Gastrocnemius medialis (tissue), 4 donors: Measurements from ENCODE around the gene GRIA3. TPM values are rescaled to one million over a fixed set of nuclear protein-coding genes. Genes with fewer than 3 reads are reported as not detected.

Experiments used
- ATAC-seq, 2 donors: fragments of 150-250 bp; one replicate each; pipeline ENCODE4 v1.9.1; 2016
- DNase-seq, 2 donors: peaks; one replicate each; pipeline ENCODE4 v3.0.0-alpha.2; 2019
- H3K27ac ChIP-seq, 4 donors: fragments of 200-600 bp; sonication (generic); 1 replicate in 1 of 4; 2 replicates in 3 of 4; pipeline ENCODE4 v1.5.1; 2016 to 2018; ENCODE audit warnings: mild to moderate bottlenecking in 2 of 4, moderate library complexity in 1 of 4
- H3K27me3 ChIP-seq, 3 donors: fragments of 200-600 bp; sonication (generic) in 2 of 3; 1 replicate in 1 of 3; 2 replicates in 2 of 3; pipeline versions ENCODE4 v1.5.1 to v1.6.0; 2016 to 2019; ENCODE audit warnings: mild to moderate bottlenecking in 1 of 3, moderate library complexity in 1 of 3
- H3K36me3 ChIP-seq, 2 donors: fragments of 200-600 bp; sonication (generic) in 1 of 2; one replicate each; pipeline ENCODE4 v1.5.1; 2017 to 2018
- H3K4me1 ChIP-seq, 2 donors: fragments of 200-600 bp; sonication (generic) in 1 of 2; one replicate each; pipeline ENCODE4 v1.5.1; 2016 to 2017; ENCODE audit warnings: mild to moderate bottlenecking in 2 of 2
- H3K4me3 ChIP-seq, 4 donors: fragments of 200-600 bp; sonication (generic) in 3 of 4; 1 replicate in 1 of 4; 2 replicates in 3 of 4; pipeline ENCODE4 v1.5.1; 2016 to 2019; ENCODE audit warnings: mild to moderate bottlenecking in 2 of 4
- H3K9me3 ChIP-seq, 3 donors: fragments of 200-600 bp; sonication (generic) in 2 of 3; 1 replicate in 1 of 3; 2 replicates in 2 of 3; pipeline ENCODE4 v1.5.1; 2016 to 2019
- CTCF ChIP-seq, 5 experiments: fragments of 450-650 bp in 3 of 5; fragments of 200-600 bp in 2 of 5; sonication (generic) in 2 of 5; IDR thresholded peaks in 4 of 5; conservative IDR thresholded peaks in 1 of 5; 1 replicate in 4 of 5; 2 replicates in 1 of 5; pipeline ENCODE4 v1.5.1; 2016 to 2019; ENCODE audit warnings: antibody characterized with exemption in 5 of 5, mild to moderate bottlenecking in 3 of 5, moderate library complexity in 3 of 5
- POLR2A ChIP-seq, 2 donors: fragments of 450-650 bp; IDR thresholded peaks; one replicate each; pipeline ENCODE4 v1.6.1; 2017; ENCODE audit warnings: antibody characterized with exemption in 2 of 2, mild to moderate bottlenecking in 2 of 2, moderate library complexity in 2 of 2
- in situ Hi-C, 4 donors: fragments of 200-750 bp; cut with MboI; loops; one replicate each; pipeline versions ENCODE4 v1.15.0 to v1.8.0; 2017; ENCODE audit warnings: low sequenced_read_pairs in 4 of 4
- intact Hi-C: fragments of 100-400 bp; cut with DNase I; formaldehyde crosslinking; loops from one replicate; pipeline ENCODE4 v1.15.1; 2023; ENCODE audit warnings: low total_unique reads
- total RNA-seq, 4 donors: library from RNA; depleted of rRNA; stranded (reverse); fragments of >200 nt; gene quantifications; one replicate each; pipeline versions ENCODE4 v1.1.0 to v1.2.3, GENCODE V29; 2016

Gene GRIA3
- total RNA-seq, 4 donors from 2014 or later, result 0.05 to 0.24 (median 0.09) TPM; not detected in 1

DNA sequence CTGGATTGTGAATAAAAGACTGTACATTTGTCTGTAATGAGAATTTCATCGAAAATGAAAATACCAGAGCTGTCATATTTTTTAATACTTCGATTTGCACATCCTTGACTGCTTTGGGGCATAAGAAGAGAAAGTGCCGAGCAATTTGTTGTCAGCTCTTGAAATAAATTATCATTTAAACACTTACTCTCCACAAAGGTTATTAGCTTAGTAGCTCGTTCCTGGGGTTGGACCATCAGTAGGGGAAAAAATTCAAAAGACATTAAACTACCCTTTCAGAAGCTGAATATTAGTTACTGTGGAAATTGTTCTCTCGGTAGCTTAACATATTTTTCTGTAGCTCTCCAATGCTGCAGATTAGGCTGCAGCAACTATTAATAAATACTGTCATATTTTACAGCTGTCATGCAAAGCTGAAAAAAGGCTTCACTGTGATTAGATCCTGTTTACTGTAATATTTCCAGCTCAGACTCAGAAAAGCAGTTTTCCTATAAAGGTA is 76.9 kb downstream of the GRIA3 start:
- H3K27me3 ChIP-seq, result no peaks in the 10 kb centered on the region
- TF ChIP-seq CTCF (IDR thresholded peaks at IDR 0.05 in 4 of 5, conservative IDR thresholded peaks at IDR 0.05 in 1 of 5) (no peak), POLR2A (IDR thresholded peaks at IDR 0.05) (no peak)
- in situ Hi-C loops (no loop called here), intact Hi-C loops (no loop called here)
- ATAC-seq, result no peak
- H3K9me3 ChIP-seq, result no peaks in the 10 kb centered on the region
- no peak overlapping the region for H3K27ac ChIP-seq
- DNase-seq, result no peak
- H3K36me3 ChIP-seq, result no peaks in the 10 kb centered on the region
- H3K4me3 ChIP-seq, result no peak overlapping the region
- no peaks in the 10 kb centered on the region for H3K4me1 ChIP-seq

DNA sequence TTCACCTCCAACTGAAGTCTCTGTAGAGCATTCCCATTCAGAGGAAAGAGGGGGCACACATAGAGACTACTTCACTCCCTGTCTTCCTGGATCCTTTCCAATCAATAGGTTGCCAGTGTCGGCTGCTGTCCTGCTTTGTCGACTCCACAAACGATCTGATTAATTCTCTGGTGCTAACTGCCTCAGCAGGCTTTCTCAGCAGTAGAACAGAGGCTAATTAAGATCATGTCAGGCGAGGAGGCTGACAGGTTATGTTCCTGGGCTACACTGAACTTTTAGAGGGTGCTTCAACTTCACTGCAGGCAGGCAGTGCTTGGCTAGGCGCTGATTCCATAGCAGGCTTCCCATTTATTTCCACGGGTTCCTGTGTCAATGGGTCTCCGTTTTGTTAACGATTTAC is 79.2 kb downstream of the GRIA3 start:
- H3K36me3 ChIP-seq, result no peaks in the 10 kb centered on the region
- H3K4me1 ChIP-seq, result no peaks in the 10 kb centered on the region
- ATAC-seq, result no peak
- H3K27me3 ChIP-seq, result no peaks in the 10 kb centered on the region
- H3K27ac ChIP-seq, result no peak overlapping the region
- intact Hi-C loops, result no loop called here
- H3K9me3 ChIP-seq, result no peaks in the 10 kb centered on the region
- TF ChIP-seq CTCF (IDR thresholded peaks at IDR 0.05 in 4 of 5, conservative IDR thresholded peaks at IDR 0.05 in 1 of 5) (no peak), POLR2A (IDR thresholded peaks at IDR 0.05) (no peak)
- no peak for DNase-seq
- in situ Hi-C loops, result no loop called here
- no peak overlapping the region for H3K4me3 ChIP-seq

DNA sequence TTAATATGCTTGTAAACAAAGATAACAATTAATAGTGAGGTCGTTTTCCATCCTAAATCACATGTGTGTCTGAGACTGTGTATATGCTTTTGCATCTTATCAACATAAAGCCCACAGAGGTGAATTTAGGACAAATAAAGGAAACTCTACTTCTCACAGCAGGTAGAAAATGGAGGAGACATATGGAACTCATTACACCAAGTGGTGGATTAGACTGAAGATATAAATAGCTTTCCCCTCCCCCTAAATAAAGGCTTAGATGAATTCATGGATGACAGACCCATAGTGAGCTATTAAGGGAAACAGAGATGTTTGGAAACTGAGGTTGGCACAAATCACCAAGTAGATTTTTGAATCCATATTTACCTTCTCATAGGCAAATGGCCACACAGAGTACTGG is 79.7 kb downstream of the GRIA3 start:
- TF ChIP-seq CTCF (IDR thresholded peaks at IDR 0.05 in 4 of 5, conservative IDR thresholded peaks at IDR 0.05 in 1 of 5) (no peak), POLR2A (IDR thresholded peaks at IDR 0.05) (no peak)
- Histone ChIP-seq H3K27ac (no peak overlapping the region), H3K4me1 (no peaks in the 10 kb centered on the region), H3K9me3 (no peaks in the 10 kb centered on the region), H3K36me3 (no peaks in the 10 kb centered on the region), H3K27me3 (no peaks in the 10 kb centered on the region), H3K4me3 (no peak overlapping the region)
- ATAC-seq (no peak), DNase-seq (no peak)
- in situ Hi-C loops, result no loop called here
- intact Hi-C loops, result no loop called here

DNA sequence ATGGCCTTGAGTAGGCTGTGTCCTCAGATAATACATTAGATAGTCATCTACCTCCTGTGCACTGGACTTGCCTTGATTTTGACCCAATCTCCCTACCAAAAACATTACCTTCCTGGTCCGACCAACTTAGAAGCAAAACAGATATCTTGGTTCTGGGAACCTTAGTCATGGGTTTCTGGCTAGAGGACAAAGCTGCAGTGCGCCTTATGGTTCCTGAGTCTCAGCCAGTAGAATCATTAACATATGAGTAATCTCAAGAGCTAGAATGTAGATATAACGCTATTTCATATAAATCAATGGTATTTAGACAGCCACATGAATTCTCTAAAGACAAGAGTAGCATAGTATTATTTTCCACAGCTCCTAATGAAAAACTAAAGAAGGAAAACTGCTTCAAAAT is 83.1 kb downstream of the GRIA3 start:
- in situ Hi-C loops (no loop called here), intact Hi-C loops (no loop called here)
- H3K27ac ChIP-seq, result no peak overlapping the region
- H3K9me3 ChIP-seq, result no peaks in the 10 kb centered on the region
- H3K27me3 ChIP-seq, result no peaks in the 10 kb centered on the region
- H3K36me3 ChIP-seq, result no peaks in the 10 kb centered on the region
- ATAC-seq, result no peak
- DNase-seq, result no peak
- TF ChIP-seq POLR2A (IDR thresholded peaks at IDR 0.05) (no peak), CTCF (IDR thresholded peaks at IDR 0.05 in 4 of 5, conservative IDR thresholded peaks at IDR 0.05 in 1 of 5) (no peak)
- no peaks in the 10 kb centered on the region for H3K4me1 ChIP-seq
- no peak overlapping the region for H3K4me3 ChIP-seq

DNA sequence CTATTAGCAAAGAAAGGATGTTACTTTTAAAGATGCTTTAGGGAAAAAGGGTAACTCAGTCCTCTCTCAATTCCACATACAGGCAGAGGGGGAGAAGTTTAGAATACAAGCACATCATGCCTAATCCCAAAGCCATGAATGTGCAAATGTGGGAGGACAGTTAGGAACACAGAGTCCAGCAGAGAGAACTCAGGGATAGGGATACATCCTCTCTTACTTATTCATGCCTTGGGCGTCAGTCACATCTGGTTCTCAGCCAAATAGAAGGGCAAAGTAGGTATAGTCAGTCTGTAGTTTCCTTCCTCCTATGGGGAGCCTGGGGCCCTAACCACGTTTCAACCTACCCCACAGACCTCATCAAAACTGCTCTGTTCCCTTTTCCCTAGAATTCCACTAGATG is 87.8 kb downstream of the GRIA3 start:
- Histone ChIP-seq H3K36me3 (no peaks in the 10 kb centered on the region), H3K27ac (no peak overlapping the region), H3K4me1 (no peaks in the 10 kb centered on the region), H3K4me3 (no peak overlapping the region), H3K27me3 (no peaks in the 10 kb centered on the region), H3K9me3 (no peaks in the 10 kb centered on the region)
- intact Hi-C loops (no loop called here), in situ Hi-C loops (no loop called here)
- no peak for TF ChIP-seq CTCF (IDR thresholded peaks at IDR 0.05 in 4 of 5, conservative IDR thresholded peaks at IDR 0.05 in 1 of 5)
- no peak for DNase-seq
- ATAC-seq, result no peak
